ENCODE data around the gene ANXA6. TPM values are rescaled to one million over a fixed set of nuclear protein-coding genes. Genes with fewer than 3 reads are reported as not detected.

The ANXA6 gene
- polyA plus RNA-seq, 1 donor (not counting 4 experiments of a cell fraction or from before 2014, with no cell fraction given): 37.0 TPM

DNA sequence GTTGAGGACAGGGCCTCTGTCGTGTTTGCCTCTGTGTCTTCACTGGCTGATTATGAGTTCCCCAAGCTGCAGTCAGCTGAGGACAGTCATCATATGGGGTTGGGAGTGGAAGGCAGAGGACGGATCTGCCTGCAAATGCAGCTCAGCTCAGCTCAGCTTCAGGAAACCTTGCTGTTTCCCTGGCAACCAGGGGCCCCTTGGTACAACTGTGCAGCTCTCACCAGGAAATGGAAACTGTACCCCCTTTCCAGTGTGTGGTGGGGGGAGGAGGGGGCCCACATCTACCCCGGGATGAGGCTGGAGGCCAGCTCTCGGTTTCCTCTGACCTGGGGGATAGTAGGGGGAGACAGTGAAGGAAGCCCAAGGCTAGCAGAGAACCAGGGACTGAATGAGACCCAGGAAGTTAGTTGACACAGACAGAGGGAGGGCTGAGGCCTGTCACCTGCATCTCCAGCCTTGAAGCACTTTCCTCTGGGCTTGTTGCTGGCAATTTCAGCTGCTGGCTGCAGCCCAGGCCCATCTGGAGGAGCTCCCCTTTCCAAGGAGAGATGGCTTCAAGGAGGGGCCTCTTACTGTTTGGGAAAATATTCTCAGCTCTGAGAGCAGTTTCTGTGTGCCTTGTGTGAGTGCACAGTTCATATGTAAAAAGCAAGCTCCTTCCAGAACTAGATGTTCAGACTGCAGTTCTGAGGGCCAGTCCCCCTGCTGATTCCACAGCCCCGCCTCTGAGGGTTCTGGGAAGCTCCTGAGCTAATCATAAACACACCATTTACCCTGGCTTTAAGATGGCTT, 6.9 kb downstream of the ANXA6 start:
- Histone ChIP-seq H3K27me3 (ENCODE audit: control insufficient read depth, extremely low read depth, insufficient read depth, low read length) (no peaks in the 10 kb centered on the region), H3K9me3 (ENCODE audit: control insufficient read depth, low read depth, low read length) (no peaks in the 10 kb centered on the region), H3K4me2 (ENCODE audit: control insufficient read depth, extremely low read depth, insufficient read depth, low read depth, low read length) (no peak overlapping the region), H3K4me1 (ENCODE audit: control insufficient read depth, extremely low read depth, insufficient read depth, low read length) (peaks cover 3% of the 10 kb centered on the region), H2AFZ (ENCODE audit: control insufficient read depth, low read length) (no peak overlapping the region), H3K27ac (ENCODE audit: control insufficient read depth, insufficient read depth, low read length) (no peak overlapping the region), H3K4me3 (ENCODE audit: control insufficient read depth in 2 of 3, extremely low read depth in 1 of 3, insufficient read depth in 2 of 3, low read depth in 1 of 3, low read length in 3 of 3) (no peak overlapping the region), H3K79me2 (ENCODE audit: control insufficient read depth, insufficient read depth, low read length) (peaks cover 2% of the 10 kb centered on the region), H3K36me3 (ENCODE audit: control insufficient read depth in 2 of 2, extremely low read depth in 1 of 2, insufficient read depth in 2 of 2, low read length in 2 of 2) (no peaks in the 10 kb centered on the region), H4K20me1 (ENCODE audit: control insufficient read depth, extremely low read depth, insufficient read depth, low read length) (no peaks in the 10 kb centered on the region), H3K9me1 (ENCODE audit: control insufficient read depth, extremely low read depth, insufficient read depth, low read length) (no peaks in the 10 kb centered on the region), H3K9ac (ENCODE audit: control insufficient read depth, extremely low read depth, insufficient read depth, low read length) (no peak overlapping the region)
- TF ChIP-seq, protein P1, sequence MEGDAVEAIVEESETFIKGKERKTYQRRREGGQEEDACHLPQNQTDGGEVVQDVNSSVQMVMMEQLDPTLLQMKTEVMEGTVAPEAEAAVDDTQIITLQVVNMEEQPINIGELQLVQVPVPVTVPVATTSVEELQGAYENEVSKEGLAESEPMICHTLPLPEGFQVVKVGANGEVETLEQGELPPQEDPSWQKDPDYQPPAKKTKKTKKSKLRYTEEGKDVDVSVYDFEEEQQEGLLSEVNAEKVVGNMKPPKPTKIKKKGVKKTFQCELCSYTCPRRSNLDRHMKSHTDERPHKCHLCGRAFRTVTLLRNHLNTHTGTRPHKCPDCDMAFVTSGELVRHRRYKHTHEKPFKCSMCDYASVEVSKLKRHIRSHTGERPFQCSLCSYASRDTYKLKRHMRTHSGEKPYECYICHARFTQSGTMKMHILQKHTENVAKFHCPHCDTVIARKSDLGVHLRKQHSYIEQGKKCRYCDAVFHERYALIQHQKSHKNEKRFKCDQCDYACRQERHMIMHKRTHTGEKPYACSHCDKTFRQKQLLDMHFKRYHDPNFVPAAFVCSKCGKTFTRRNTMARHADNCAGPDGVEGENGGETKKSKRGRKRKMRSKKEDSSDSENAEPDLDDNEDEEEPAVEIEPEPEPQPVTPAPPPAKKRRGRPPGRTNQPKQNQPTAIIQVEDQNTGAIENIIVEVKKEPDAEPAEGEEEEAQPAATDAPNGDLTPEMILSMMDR (optimal IDR thresholded peaks at IDR 0.05 in 1 of 3, IDR thresholded peaks at IDR 0.05 in 1 of 3, conservative IDR thresholded peaks at IDR 0.05 in 1 of 3; ENCODE audit: extremely low read depth in 1 of 3, insufficient read depth in 2 of 3, low read length in 3 of 3): no peak
- TF ChIP-seq EZH2 (IDR thresholded peaks at IDR 0.05; ENCODE audit: low read length): no peak
- dilution Hi-C loops (cut with MboI; ENCODE audit: extremely low pct_ligation_motif_present, low sequenced_read_pairs): no loop called here
- FAIRE-seq (no peak), DNase-seq (ENCODE audit: low read depth, low spot score) (no peak)

DNA sequence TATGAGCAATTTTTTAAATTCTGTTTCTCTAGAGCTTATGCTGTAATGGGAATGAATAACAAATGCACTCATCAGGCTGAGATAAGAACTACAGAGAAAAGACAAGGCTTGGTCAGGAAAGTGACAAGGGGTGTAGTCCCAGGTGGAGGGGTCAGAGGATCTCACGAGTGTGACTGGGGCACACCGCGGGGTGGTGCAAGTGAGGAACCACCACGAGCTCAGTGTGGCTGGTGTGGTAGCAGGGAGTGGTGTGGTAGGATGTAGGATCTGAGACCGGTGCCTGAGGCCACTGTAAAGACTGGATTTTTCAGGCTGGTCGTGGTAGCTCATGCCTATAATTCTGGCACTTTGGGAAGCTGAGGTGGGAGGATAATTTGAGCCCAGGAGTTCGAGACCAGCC, 9.0 kb downstream of the ANXA6 start:
- FAIRE-seq: no peak

More for the DNA sequence above, 9.0 kb downstream of the ANXA6 start:
- no peak for DNase-seq (ENCODE audit: low read depth, low spot score)
- Histone ChIP-seq H3K9me3 (ENCODE audit: control insufficient read depth, low read depth, low read length) (no peaks in the 10 kb centered on the region), H3K36me3 (ENCODE audit: control insufficient read depth in 2 of 2, extremely low read depth in 1 of 2, insufficient read depth in 2 of 2, low read length in 2 of 2) (no peaks in the 10 kb centered on the region), H3K79me2 (ENCODE audit: control insufficient read depth, insufficient read depth, low read length) (no peaks in the 10 kb centered on the region), H3K4me2 (ENCODE audit: control insufficient read depth, extremely low read depth, insufficient read depth, low read depth, low read length) (no peak overlapping the region), H3K4me1 (ENCODE audit: control insufficient read depth, extremely low read depth, insufficient read depth, low read length) (no peaks in the 10 kb centered on the region), H3K9ac (ENCODE audit: control insufficient read depth, extremely low read depth, insufficient read depth, low read length) (no peak overlapping the region), H4K20me1 (ENCODE audit: control insufficient read depth, extremely low read depth, insufficient read depth, low read length) (no peaks in the 10 kb centered on the region), H3K27me3 (ENCODE audit: control insufficient read depth, extremely low read depth, insufficient read depth, low read length) (no peaks in the 10 kb centered on the region), H3K27ac (ENCODE audit: control insufficient read depth, insufficient read depth, low read length) (no peak overlapping the region), H3K4me3 (ENCODE audit: control insufficient read depth in 2 of 3, extremely low read depth in 1 of 3, insufficient read depth in 2 of 3, low read depth in 1 of 3, low read length in 3 of 3) (no peak overlapping the region), H3K9me1 (ENCODE audit: control insufficient read depth, extremely low read depth, insufficient read depth, low read length) (no peaks in the 10 kb centered on the region), H2AFZ (ENCODE audit: control insufficient read depth, low read length) (no peak overlapping the region)
- TF ChIP-seq, protein P1 (optimal IDR thresholded peaks at IDR 0.05 in 1 of 3, IDR thresholded peaks at IDR 0.05 in 1 of 3, conservative IDR thresholded peaks at IDR 0.05 in 1 of 3; ENCODE audit: extremely low read depth in 1 of 3, insufficient read depth in 2 of 3, low read length in 3 of 3): no peak
- TF ChIP-seq EZH2 (IDR thresholded peaks at IDR 0.05; ENCODE audit: low read length): no peak
- dilution Hi-C loops (cut with MboI; ENCODE audit: extremely low pct_ligation_motif_present, low sequenced_read_pairs): no loop called here
